HG02852 (cell line): ENCODE measurements around the gene DUT.

ENCODE experiments used
- ATAC-seq: cut with Tn5 transposase; IDR thresholded peaks from one replicate; pipeline ENCODE4 v1.9.1; 2021; ENCODE audit warnings: mild to moderate bottlenecking, moderate library complexity; ENCODE audit not compliant: unreplicated experiment

The DUT gene

DNA sequence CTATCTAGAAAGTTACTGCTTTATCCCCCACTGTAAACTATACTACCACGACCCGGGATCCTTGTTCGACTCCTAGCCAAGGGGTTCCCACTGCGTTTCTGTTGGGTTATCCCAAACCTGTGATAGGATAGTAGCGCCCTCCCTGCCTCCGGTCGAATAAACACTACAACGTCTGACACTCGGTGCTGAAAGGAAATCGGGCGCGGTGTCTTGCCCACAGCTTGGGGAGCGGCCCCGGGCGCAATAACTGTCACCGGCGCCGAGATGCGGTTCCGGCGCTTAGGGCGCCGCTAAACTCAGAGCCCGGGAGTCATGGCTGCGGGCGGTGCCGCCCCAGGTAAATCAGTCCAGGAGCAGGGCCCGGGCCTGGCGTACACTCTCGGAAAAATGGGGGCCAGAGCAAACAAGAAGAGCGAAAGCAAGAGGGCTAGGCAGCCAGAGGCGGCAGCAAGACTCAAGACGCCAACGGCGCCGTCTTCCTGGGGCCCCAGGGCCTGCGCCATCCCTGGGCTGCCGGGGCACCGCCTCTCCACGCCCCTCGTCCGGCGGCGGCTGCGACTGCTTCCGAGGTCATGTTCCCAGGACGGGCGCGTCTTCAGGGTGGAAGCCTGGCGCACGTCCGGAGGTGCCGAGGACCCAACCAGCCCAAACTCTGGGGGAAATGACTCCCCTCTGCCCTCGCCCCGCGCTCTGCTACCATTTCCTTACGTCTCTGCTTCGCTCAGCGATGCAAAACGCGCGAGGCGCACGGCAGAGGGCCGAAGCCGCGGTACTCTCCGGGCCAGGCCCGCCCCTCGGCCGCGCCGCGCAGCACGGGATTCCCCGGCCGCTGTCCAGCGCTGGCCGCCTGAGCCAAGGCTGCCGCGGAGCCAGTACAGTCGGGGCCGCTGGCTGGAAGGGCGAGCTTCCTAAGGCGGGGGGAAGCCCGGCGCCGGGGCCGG is at the start of gene DUT:
Gene DUT (plus strand): TSS at position 575 of the 941 bp plus-strand sequence. CDS start 87 bp downstream, at position 662.
- ATAC-seq, result peak; percentile 84

DNA sequence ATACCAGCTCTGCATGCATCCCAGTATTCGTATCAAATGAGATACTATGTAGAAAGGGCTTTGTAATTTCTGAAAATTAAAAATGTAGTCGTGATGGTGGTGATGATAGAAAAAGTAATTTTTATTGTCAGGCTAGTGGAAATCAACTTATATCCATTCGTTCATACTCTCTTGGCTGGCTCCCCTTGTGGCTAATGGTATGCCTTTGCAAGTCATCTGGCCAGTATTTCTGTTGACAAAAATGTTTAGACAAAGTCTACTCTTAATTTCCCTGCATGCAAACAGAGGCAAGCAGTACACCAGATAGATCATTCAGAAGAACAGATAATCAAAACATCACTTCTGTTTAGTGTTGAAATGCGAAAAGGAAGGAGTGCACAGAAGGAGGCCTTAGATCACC is 49.6 kb upstream of the DUT start:
- ATAC-seq, result no peak

DNA sequence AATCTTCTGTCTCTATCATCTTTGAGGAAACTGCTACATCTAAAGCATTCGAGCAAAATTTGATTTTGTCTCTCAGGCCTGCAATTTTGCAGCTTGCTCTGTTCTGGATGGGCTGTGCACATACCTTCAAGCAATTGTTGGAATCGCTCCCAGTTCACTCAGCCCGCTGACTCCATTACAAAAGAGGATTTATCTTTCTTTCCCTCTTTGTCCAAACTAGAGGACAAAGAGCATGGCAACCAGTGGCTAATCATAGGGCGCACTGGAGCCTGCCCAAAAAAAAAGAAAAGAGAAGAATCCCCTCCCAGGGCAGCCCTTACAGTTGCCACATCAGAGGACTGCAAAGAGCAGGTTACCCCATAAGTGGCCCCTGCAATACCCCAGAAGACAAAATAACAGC is 49.0 kb upstream of the DUT start:
- ATAC-seq, result no peak

DNA sequence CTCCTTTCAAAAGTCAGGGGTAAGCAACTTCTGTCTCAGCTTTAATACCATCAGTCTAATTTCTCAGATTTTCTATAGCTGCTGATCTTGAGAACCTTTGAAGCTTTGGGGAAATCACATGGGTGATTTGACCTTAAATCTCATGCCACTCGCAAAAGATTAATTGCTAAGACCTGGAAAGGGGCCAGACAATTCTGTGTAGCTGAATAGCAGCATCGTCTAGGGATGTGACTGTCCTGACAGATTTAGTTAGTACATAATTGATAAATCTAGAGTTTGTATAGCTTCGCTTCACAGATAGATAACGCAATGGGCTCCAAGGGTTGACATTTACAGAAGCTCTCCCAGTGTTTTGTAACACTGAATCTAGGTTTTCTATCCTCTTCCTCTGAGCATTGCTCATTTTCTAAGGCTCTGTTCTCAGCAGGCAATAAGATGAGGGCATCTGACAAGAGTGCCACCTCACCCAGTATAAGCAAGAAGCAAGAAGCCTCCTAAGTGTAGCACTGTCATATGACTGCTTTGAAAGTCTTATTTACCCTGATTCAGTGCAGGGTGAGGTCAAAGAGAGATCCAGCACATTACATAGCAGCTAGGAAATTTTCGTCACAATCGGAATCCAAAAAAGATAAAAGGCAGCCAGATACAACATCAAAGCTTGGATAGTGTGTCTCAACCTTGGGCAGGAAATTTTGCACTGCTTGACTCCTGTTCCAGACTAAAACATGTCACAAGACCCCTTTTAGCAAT is 47.7 kb upstream of the DUT start:
- ATAC-seq, result no peak

DNA sequence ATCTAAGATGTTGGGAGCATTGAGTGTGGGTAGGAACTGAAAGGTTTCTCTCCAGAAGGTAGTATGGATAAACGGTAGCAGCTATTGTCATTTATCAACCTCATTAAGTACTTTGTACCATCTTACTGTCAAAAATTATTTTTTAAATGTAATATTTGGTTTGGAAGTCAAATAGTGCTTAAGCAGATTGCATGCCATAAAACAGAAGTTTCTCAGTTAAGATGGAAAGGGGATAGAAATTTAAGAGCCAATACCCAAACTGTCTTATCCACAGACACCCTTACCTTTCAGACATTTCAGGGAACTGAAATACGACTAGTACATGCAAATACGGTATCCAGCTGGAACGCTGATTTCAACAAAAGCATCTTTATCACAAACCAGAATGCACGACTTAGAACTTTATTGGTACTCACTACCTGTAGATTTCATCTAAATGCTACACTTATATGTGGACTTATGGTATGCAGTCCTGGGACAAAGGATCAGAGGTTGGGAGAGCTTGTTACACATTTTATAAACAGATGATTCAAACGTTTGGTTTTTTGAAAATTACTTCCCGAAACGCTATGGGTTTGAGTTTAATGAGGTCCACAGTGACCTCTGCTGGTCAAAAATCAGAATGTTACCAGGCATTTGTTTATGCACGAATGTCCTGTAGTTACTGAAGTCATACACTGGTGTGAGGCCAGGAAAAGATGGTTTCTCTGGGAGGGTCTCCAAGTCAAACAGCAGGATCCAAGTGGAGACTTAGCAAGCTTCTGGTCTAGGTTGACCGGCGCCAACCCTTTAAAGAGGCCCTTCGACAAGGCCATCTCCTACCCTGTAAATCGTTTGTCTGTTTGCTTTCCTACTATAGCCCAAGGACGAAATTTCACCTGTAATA is 45.7 kb upstream of the DUT start:
- ATAC-seq, result peak; percentile 61

DNA sequence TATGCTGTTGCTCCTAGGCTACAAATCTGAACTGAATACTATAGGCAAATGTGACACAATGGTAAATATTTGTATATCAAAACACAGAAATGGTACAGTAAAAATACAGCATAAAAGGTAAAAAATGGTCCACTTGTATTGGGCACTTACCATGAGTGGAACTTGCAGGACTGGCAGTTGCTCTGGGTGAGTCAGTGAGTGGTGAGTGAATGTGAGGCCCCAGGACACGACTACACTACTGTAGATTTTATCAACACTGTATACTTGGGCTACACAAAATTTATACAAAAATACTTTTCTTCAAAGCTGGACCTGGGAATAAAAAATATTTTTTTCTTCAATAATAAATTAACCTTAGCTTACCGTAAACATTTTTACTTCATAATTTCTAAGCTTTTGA is 41.6 kb upstream of the DUT start:
- no peak for ATAC-seq

DNA sequence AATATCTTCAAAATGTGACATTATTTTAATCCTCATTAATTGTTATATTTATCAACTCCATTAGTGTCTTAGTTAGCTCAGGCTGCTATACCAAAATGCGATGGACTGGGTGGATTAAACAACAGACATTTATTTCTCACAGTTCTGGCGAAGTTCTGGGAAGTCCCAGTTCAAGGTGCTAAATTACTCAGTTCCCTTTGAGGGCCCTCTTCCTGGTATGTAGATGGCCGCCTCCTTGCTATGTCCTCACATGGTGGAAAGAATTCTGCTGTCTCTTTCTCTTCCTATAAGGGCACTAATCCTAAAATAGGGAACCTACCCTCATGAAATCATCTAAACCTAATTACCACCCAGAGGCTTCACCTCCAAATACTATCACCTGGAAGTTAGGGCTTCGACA is 38.8 kb upstream of the DUT start:
- no peak for ATAC-seq

DNA sequence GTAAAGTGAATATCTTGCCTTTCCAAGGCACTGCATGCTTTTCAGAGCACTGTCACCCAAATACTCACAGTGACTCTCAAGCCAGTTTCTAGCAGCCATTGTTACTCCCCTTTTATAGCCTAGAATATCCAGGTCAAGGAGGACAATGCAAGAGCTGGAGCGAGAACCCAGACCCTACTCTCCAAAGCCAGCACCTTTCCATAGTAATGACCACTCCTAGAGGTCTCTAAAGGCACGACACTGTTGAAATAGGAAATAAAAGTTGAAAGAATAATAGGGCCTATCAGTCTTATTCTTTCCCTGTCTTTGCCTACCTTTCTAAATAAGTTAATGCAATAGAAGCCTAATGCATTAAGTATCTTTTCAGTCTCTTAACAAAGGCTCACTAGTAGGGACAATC is 33.6 kb upstream of the DUT start:
- no peak for ATAC-seq

DNA sequence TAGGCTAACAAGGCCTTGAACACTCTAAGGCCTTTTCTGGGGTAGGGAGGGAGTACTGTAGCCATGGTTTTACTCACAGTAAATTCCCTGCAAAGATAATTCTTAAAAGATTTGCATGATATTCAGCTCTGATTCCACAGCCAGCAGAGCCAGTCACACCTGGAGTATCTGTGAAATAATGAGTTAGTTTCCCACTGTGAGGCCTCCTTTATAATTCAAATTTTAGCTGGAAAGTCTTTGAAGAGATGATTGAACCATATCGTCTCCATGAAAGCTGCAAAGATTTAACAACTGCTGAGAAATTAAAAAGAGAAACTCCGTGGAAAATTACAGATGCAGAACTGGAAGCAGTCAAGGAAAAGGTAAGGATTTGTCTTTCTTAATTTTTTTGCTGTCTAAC is 32.3 kb upstream of the DUT start:
- no peak for ATAC-seq

DNA sequence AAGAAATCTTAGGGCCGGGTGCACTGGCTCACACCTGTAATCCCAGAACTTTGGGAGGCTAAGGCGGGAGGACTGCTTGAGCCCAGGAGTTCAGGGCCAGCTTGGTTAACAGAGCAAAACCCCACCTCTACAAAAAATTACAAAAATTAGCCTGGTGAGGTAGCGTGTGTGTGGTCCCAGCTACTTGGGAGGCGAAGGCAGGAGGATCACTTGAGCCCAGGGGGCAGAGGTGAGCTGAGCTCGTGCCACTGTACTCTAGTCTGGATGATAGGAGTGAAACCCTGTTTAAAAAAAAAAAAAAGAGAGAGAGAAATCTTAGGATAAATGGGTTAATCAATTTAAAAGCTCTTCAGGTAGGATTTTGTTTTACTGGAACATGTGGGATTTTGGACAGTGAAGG is 31.2 kb upstream of the DUT start:
- ATAC-seq, result no peak

DNA sequence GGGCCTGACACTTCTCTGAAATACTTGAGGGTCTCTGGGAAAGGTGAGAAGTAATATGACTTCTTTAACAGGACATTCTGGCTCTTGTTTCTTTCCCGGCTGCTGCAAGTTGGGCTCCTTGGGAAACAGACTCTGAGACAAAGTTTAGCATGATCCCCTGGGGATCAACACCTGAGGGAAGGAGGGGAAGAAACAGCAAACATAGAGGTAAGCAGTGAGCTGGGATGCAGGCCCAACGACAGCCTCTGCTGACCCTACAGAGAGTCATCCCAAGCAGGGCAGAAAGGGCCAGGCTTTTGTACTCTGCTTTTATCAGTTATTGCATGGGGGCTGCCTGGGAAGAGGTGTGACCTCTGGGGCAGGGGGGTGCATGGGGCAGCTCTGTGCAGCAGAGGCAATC is 26.8 kb upstream of the DUT start:
- ATAC-seq, result no peak

DNA sequence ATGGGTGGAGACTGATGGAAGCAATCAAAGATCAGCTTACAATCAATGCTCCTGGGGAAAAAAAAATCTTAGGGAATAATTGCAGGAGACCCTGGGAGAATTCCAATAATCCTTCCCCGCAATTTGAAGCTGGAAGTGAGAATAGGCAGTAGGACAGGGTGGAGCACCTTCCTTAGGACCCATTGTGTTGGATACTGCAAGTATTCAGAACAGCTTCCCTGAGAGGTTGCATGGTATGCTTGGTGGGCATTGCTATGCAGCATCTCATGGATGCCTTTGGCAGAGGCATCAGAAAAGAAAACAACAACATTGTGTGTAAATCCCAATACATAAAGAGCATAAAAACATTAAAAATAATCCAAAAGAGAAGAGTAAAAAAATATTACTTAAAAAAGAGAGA is 24.6 kb upstream of the DUT start:
- no peak for ATAC-seq

DNA sequence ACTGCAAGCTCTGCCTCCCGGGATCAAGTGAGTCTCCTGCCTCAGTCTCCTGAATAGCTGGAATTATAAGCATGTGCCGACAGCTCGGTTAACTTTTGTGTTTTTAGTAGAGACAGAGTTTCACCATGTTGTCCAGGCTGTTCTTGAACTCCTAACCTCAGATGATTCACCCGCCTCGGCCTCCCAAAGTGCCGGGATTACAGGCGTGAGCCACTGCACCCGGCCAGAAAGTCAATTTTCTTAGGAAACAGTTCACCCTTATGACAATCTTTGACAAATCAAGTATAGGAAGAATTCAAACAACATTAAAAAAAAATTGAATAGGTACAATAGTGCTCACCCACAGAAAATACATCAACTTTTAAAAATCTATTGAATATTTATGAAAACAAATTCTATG is 23.6 kb upstream of the DUT start:
- no peak for ATAC-seq

DNA sequence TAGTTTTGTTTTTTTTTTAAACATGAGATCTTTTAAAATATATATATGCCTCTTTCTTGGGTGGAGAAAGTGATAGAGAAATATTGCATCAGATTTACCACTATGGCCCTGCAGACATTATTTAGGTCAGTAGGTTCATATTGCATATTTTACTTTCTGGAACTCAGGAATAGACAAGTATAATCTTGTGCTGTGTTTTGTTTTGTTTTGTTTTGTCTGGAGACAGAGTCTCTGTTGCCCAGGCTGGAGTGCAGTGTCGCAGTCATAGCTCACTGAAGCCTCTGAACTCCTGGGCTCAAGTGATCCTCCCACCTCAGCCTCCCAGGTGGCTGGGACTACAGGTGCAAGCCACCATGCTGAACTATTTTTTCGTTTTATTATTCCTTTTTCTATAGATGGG is 21.5 kb upstream of the DUT start:
- ATAC-seq, result no peak

DNA sequence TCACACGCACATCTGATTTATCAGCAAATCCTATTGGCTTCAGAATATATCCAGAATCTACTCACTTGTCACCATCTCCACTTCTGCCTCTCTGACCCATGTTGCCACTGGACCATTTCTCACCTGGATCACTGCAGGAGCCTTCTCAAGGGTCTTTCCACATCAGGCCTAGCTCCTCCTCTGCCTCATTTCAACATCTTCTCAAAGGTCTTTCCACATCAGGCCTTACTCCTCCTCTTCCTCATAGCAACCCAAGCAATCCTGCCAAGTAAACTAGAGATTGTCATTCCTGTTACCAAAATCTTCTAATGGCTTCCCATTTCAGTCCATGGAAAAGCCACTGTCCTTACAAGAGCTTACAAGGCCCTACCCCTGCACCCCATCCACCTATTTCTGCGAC is 18.0 kb upstream of the DUT start:
- ATAC-seq, result no peak

DNA sequence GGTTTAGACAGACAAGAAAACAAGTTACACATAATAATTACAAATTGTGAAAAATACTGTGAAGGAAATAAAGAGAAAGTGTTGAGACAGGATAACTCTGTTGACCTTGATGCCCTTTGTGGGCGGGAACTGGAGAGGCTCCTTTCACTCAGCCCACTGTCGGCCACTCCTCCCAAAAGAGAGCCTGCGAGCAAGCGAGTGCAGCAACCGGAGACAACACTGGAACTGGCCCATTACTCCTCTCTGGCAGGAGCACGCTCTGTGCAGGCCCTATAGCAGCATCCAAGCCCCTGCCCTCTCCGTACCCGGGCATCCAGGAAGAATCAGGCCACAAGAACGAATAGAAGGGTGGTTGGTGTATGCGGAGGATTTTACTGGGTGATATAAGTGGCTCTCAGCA is 16.2 kb upstream of the DUT start:
- no peak for ATAC-seq

DNA sequence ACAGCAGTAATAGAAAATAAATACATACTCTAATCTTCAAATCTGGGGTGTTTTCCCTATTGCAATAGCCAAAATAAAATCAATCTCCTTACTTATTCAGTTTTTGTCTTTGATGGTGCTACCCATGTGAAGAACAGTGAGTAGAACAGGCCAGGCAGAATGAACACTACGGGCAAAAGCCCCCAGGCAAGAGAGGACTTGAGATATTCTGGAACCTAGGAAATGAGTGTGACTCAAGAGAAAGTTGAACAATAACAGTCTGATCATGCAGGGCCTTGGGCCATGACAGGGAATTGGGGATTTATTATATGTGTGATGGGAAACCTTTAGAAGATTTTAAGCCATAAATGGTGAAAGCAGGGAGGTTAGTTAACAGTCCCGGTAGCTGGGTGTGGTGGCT is 14.0 kb upstream of the DUT start:
- no peak for ATAC-seq

DNA sequence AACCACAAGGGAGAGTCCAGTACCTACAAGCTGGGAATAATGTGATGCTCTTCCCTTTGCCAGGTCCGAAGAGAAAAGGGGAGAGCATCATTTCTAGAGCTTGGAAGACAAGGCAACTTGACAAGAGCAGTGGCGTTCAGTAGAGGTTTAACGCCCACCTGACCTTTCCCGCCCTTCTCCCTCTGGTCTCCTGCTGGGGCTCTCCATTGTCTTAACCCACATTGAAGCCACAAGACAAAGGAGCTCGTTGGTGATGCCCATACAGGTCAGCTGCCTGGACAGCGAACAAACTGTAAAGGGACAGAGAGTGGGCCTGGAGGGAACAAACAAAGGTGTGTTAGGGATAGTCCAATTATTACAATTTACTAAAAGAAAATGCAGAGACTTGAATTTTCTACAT is 13.1 kb upstream of the DUT start:
- ATAC-seq, result no peak

DNA sequence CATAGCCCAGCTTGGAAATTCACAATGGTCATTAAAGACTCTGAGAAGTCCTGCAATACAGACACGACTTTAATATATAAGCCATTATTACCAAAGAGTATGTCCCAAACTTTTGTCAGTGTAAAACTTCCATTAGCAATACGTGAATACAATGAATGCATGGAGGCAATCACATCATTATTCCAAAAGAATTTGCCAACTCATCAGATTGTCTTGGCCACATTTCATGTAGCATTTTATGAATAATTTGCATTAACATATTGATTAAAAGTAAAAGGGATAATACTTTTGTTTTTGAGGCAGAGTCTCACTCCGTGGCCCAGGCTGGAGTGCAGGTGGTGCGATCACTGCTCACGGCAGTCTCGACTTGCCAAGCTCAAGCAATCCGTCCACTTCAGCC is 7.9 kb upstream of the DUT start:
- ATAC-seq, result no peak

DNA sequence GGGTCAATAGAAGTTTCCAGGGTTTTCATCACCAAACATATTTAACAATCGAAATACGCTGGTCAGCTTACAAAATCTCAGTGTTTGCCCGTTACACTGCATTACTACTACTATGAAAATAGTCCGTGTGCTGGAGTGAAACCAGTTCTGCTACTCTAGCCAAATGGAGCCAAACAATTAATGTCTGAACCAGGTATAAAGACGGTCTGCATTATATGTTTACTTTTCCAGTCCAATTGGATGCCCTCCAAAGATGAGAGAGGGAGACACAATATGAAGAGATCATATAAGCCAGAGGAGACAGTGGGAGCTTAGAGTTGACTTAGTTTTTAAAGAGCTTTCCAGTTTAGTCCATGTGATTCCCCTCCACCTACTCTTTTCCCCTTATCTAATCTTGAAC is 6.3 kb upstream of the DUT start:
- no peak for ATAC-seq

DNA sequence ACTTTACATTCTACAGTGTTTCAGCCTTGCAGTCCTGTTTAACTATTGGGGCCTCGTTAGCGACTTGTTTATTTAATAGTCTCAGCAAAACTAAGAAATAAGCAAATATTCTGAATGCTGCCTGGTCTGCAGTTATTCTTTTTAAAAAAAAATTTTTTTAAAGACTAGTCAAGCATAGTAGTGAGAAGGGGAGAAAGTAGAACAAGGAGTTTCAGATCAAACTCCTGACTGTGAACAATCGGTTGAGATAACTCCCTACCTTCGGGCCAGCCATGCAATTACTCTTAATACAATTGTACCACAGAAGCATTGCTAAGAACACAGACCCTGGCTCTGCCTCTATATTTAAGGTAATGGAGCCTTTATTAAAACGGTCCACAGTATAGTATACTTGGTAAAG is 5.8 kb upstream of the DUT start:
- ATAC-seq, result no peak
